ENCODE data around the gene HLA-G.

Gene HLA-G

GRCh38 chr6:29851190-29851589 lies 23.6 kb downstream of the HLA-G start:
- Histone ChIP-seq H3K36me3 (ENCODE audit: control insufficient read depth in 1 of 2, insufficient read depth in 2 of 2, low read length in 2 of 2) (no peaks in the 10 kb centered on the region), H3K9me3 (ENCODE audit: insufficient read depth, low read depth, low read length) (peaks cover 2% of the 10 kb centered on the region), H3K23ac (ENCODE audit: low read length) (no peak overlapping the region), H3K14ac (ENCODE audit: low read length) (no peak overlapping the region), H2BK120ac (ENCODE audit: insufficient read depth, low read length, poor library complexity) (no peak overlapping the region), H3K4me1 (ENCODE audit: control insufficient read depth in 1 of 2, insufficient read depth in 2 of 2, low read length in 2 of 2) (no peaks in the 10 kb centered on the region), H3K27ac (ENCODE audit: low read depth, low read length) (no peak overlapping the region), H4K91ac (ENCODE audit: low read depth, low read length) (no peak overlapping the region), H3K4me2 (ENCODE audit: low read length) (no peak overlapping the region), H3K79me2 (ENCODE audit: control insufficient read depth, insufficient read depth, low read length, poor library complexity) (no peaks in the 10 kb centered on the region), H2BK12ac (ENCODE audit: low read length) (no peak overlapping the region), H3K4ac (ENCODE audit: low read depth, low read length) (no peak overlapping the region), H2AK5ac (ENCODE audit: low read length) (no peak overlapping the region), H3K27me3 (ENCODE audit: insufficient read depth, low read length) (no peaks in the 10 kb centered on the region), H4K12ac (ENCODE audit: low read depth, low read length) (no peak overlapping the region), H3K4me3 (ENCODE audit: low read depth, low read length) (no peak overlapping the region), H2AFZ (ENCODE audit: insufficient read depth, low read length, poor library complexity) (no peak overlapping the region), H4K8ac (ENCODE audit: low read depth, low read length) (no peak overlapping the region), H2BK5ac (ENCODE audit: low read depth, low read length, poor library complexity) (no peak overlapping the region), H3K9ac (ENCODE audit: low read length) (no peak overlapping the region), H3K18ac (ENCODE audit: low read length) (no peak overlapping the region), H3K79me1 (ENCODE audit: low read length) (no peaks in the 10 kb centered on the region)
- WGBS (ENCODE audit: extremely low coverage, insufficient coverage, insufficient read length): no CpG with 5 or more reads among the region's 3 CpGs
- no peak for DNase-seq

GRCh38 chr6:29853245-29853644 lies 25.6 kb downstream of the HLA-G start:
- H3K27ac ChIP-seq (ENCODE audit: low read depth, low read length): no peak overlapping the region

GRCh38 chr6:29858006-29858405 lies 30.4 kb downstream of the HLA-G start:
- no peaks in the 10 kb centered on the region for H3K9me3 ChIP-seq (ENCODE audit: insufficient read depth, low read depth, low read length)
- no peak overlapping the region for H3K14ac ChIP-seq (ENCODE audit: low read length)
- no peaks in the 10 kb centered on the region for H3K4me1 ChIP-seq (ENCODE audit: control insufficient read depth in 1 of 2, insufficient read depth in 2 of 2, low read length in 2 of 2)
- H4K12ac ChIP-seq (ENCODE audit: low read depth, low read length): no peak overlapping the region
- H3K27me3 ChIP-seq (ENCODE audit: insufficient read depth, low read length): no peaks in the 10 kb centered on the region
- no peak overlapping the region for H4K91ac ChIP-seq (ENCODE audit: low read depth, low read length)
- WGBS (ENCODE audit: extremely low coverage, insufficient coverage, insufficient read length): no CpG with 5 or more reads among the region's 1 CpG
- H4K8ac ChIP-seq (ENCODE audit: low read depth, low read length): no peak overlapping the region
- H3K4me2 ChIP-seq (ENCODE audit: low read length): no peak overlapping the region
- no peaks in the 10 kb centered on the region for H3K36me3 ChIP-seq (ENCODE audit: control insufficient read depth in 1 of 2, insufficient read depth in 2 of 2, low read length in 2 of 2)
- H3K18ac ChIP-seq (ENCODE audit: low read length): no peak overlapping the region
- no peak overlapping the region for H3K4me3 ChIP-seq (ENCODE audit: low read depth, low read length)
- no peak overlapping the region for H3K4ac ChIP-seq (ENCODE audit: low read depth, low read length)
- no peak overlapping the region for H2AK5ac ChIP-seq (ENCODE audit: low read length)
- H3K9ac ChIP-seq (ENCODE audit: low read length): no peak overlapping the region
- H3K79me1 ChIP-seq (ENCODE audit: low read length): no peaks in the 10 kb centered on the region
- no peak overlapping the region for H2BK12ac ChIP-seq (ENCODE audit: low read length)
- no peak overlapping the region for H2BK5ac ChIP-seq (ENCODE audit: low read depth, low read length, poor library complexity)
- H3K27ac ChIP-seq (ENCODE audit: low read depth, low read length): no peak overlapping the region
- no peak for DNase-seq
- no peak overlapping the region for H2AFZ ChIP-seq (ENCODE audit: insufficient read depth, low read length, poor library complexity)
- H3K79me2 ChIP-seq (ENCODE audit: control insufficient read depth, insufficient read depth, low read length, poor library complexity): no peaks in the 10 kb centered on the region
- no peak overlapping the region for H3K23ac ChIP-seq (ENCODE audit: low read length)
- no peak overlapping the region for H2BK120ac ChIP-seq (ENCODE audit: insufficient read depth, low read length, poor library complexity)

More at GRCh38 chr6:29853245-29853644, 25.6 kb downstream of the HLA-G start:
- Histone ChIP-seq H4K91ac (ENCODE audit: low read depth, low read length) (no peak overlapping the region), H3K4me1 (ENCODE audit: control insufficient read depth in 1 of 2, insufficient read depth in 2 of 2, low read length in 2 of 2) (no peaks in the 10 kb centered on the region), H2BK120ac (ENCODE audit: insufficient read depth, low read length, poor library complexity) (no peak overlapping the region), H3K79me2 (ENCODE audit: control insufficient read depth, insufficient read depth, low read length, poor library complexity) (no peaks in the 10 kb centered on the region), H3K4me3 (ENCODE audit: low read depth, low read length) (no peak overlapping the region), H3K27me3 (ENCODE audit: insufficient read depth, low read length) (no peaks in the 10 kb centered on the region), H4K12ac (ENCODE audit: low read depth, low read length) (no peak overlapping the region), H2AK5ac (ENCODE audit: low read length) (no peak overlapping the region), H3K79me1 (ENCODE audit: low read length) (no peaks in the 10 kb centered on the region), H3K9ac (ENCODE audit: low read length) (no peak overlapping the region), H3K4me2 (ENCODE audit: low read length) (no peak overlapping the region), H3K14ac (ENCODE audit: low read length) (no peak overlapping the region), H3K23ac (ENCODE audit: low read length) (no peak overlapping the region), H3K9me3 (ENCODE audit: insufficient read depth, low read depth, low read length) (peaks cover 2% of the 10 kb centered on the region), H3K18ac (ENCODE audit: low read length) (no peak overlapping the region), H2BK12ac (ENCODE audit: low read length) (no peak overlapping the region), H2AFZ (ENCODE audit: insufficient read depth, low read length, poor library complexity) (no peak overlapping the region), H2BK5ac (ENCODE audit: low read depth, low read length, poor library complexity) (no peak overlapping the region), H3K36me3 (ENCODE audit: control insufficient read depth in 1 of 2, insufficient read depth in 2 of 2, low read length in 2 of 2) (no peaks in the 10 kb centered on the region), H3K4ac (ENCODE audit: low read depth, low read length) (no peak overlapping the region), H4K8ac (ENCODE audit: low read depth, low read length) (no peak overlapping the region)
- DNase-seq: no peak
- WGBS (ENCODE audit: extremely low coverage, insufficient coverage, insufficient read length): no CpG with 5 or more reads among the region's 2 CpGs

GRCh38 chr6:29861521-29862255 lies 34.1 kb downstream of the HLA-G start:
- no peaks in the 10 kb centered on the region for H3K27me3 ChIP-seq (ENCODE audit: insufficient read depth, low read length)
- no peak for DNase-seq
- no peak overlapping the region for H4K12ac ChIP-seq (ENCODE audit: low read depth, low read length)
- no peak overlapping the region for H3K14ac ChIP-seq (ENCODE audit: low read length)
- no peak overlapping the region for H3K4me3 ChIP-seq (ENCODE audit: low read depth, low read length)
- H2AFZ ChIP-seq (ENCODE audit: insufficient read depth, low read length, poor library complexity): no peak overlapping the region
- H3K79me1 ChIP-seq (ENCODE audit: low read length): no peaks in the 10 kb centered on the region
- H3K4me1 ChIP-seq (ENCODE audit: control insufficient read depth in 1 of 2, insufficient read depth in 2 of 2, low read length in 2 of 2): no peaks in the 10 kb centered on the region
- no peak overlapping the region for H2BK5ac ChIP-seq (ENCODE audit: low read depth, low read length, poor library complexity)
- no peaks in the 10 kb centered on the region for H3K79me2 ChIP-seq (ENCODE audit: control insufficient read depth, insufficient read depth, low read length, poor library complexity)
- H3K4me2 ChIP-seq (ENCODE audit: low read length): no peak overlapping the region
- H4K91ac ChIP-seq (ENCODE audit: low read depth, low read length): no peak overlapping the region
- H2AK5ac ChIP-seq (ENCODE audit: low read length): no peak overlapping the region
- H3K18ac ChIP-seq (ENCODE audit: low read length): no peak overlapping the region
- WGBS (ENCODE audit: extremely low coverage, insufficient coverage, insufficient read length): no CpG with 5 or more reads among the region's 6 CpGs
- no peak overlapping the region for H3K4ac ChIP-seq (ENCODE audit: low read depth, low read length)
- H3K9me3 ChIP-seq (ENCODE audit: insufficient read depth, low read depth, low read length): peaks cover 4% of the 10 kb centered on the region
- H2BK120ac ChIP-seq (ENCODE audit: insufficient read depth, low read length, poor library complexity): no peak overlapping the region
- H3K36me3 ChIP-seq (ENCODE audit: control insufficient read depth in 1 of 2, insufficient read depth in 2 of 2, low read length in 2 of 2): no peaks in the 10 kb centered on the region
- H3K27ac ChIP-seq (ENCODE audit: low read depth, low read length): no peak overlapping the region
- no peak overlapping the region for H3K9ac ChIP-seq (ENCODE audit: low read length)
- H4K8ac ChIP-seq (ENCODE audit: low read depth, low read length): no peak overlapping the region
- H2BK12ac ChIP-seq (ENCODE audit: low read length): no peak overlapping the region
- H3K23ac ChIP-seq (ENCODE audit: low read length): no peak overlapping the region
